G401 (cell line): ENCODE measurements around the gene RHOXF1. TPM values are rescaled to one million over a fixed set of nuclear protein-coding genes. Genes with fewer than 3 reads are reported as not detected.
"Not testable (repeated sequence)": the region's sequence is repeated elsewhere in the genome, so short reads cannot be mapped to it uniquely, and the experiment has no call there.

Experiments
- DNase-seq: peaks from one replicate; pipeline ENCODE4 v3.0.0-alpha.2; 2015; ENCODE audit warnings: low spot score
- in situ Hi-C: cut with HindIII; loops from 2 replicates; pipeline ENCODE4 v1.10.0; 2016; ENCODE audit warnings: low sequenced_read_pairs, mixed read lengths
- total RNA-seq: library from RNA; depleted of rRNA; stranded (reverse); fragments of >200 nt; shearing (Covaris generic); gene quantifications from 2 replicates; pipeline ENCODE4 v1.2.3, GENCODE V29; 2014; rRNA removed

The RHOXF1 gene, protein sequence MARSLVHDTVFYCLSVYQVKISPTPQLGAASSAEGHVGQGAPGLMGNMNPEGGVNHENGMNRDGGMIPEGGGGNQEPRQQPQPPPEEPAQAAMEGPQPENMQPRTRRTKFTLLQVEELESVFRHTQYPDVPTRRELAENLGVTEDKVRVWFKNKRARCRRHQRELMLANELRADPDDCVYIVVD
- not detected in 2 replicates for total RNA-seq

DNA sequence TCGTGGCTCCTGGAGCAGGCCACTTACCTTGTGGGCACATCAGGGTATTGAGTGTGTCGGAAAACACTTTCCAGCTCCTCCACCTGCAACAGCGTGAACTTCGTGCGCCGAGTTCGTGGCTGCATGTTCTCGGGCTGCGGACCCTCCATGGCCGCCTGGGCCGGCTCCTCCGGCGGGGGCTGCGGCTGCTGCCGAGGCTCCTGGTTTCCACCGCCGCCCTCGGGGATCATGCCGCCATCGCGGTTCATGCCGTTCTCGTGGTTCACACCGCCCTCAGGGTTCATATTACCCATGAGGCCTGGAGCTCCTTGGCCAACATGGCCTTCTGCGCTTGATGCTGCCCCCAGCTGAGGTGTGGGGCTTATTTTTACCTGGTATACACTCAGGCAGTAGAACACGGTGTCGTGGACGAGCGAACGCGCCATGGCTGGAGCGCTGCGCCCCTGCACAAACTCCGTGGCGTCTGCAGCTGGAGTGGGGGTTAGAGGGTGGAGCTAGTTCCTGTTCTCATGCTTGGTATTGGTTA lies at the start of gene RHOXF1:
Gene RHOXF1, minus strand, starts transcription at position 476 of the 526 bp plus-strand sequence. Its CDS starts 51 bp downstream, at position 425.
- no peak for DNase-seq
- in situ Hi-C loops = no loop called here

DNA sequence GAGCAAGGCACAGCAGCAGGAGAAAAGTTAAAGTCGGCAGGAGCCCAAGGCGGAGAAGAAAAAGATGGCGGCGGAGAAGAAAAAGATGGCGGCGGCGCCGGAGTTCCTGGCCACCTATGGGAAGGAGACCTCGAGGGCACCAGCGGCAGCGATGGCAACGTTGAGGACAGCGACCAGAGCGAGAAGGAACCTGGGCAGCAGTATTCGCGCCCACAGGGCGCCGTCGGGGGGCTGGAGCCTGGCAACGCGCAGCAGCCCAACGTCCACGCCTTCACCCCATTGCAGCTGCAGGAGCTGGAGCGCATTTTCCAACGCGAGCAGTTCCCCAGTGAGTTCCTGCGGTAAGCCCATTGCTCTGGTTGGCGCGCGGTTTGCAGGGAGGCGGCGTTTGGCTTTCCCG lies 43.4 kb upstream of the RHOXF1 start:
- in situ Hi-C loops, DNase-seq: not testable (repeated sequence)

DNA sequence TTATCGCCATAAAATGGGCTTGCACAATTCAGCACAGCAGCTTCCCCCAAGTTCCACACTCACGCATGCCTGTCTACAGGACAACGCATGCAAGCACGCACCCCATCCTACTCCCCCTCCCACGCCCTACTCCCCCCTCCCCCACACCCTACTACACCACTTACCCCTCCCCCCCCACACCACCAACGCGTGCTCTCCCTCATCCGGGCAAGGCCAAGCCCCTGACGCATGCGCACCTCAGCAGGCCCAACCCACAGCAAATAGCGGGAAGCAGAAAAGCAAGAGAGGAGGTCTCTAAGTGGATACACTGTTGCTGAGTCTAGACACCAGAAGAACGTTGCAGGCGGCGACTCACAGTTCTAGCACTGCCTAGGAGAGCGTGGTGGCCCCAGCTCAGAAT lies 42.6 kb upstream of the RHOXF1 start, which contains the start of gene RHOXF2:
Gene RHOXF2, plus strand, starts transcription at position 301 of the 400 bp plus-strand sequence. CDS start 138 bp downstream, outside the sequence.
- DNase-seq, in situ Hi-C loops: not testable (repeated sequence)

DNA sequence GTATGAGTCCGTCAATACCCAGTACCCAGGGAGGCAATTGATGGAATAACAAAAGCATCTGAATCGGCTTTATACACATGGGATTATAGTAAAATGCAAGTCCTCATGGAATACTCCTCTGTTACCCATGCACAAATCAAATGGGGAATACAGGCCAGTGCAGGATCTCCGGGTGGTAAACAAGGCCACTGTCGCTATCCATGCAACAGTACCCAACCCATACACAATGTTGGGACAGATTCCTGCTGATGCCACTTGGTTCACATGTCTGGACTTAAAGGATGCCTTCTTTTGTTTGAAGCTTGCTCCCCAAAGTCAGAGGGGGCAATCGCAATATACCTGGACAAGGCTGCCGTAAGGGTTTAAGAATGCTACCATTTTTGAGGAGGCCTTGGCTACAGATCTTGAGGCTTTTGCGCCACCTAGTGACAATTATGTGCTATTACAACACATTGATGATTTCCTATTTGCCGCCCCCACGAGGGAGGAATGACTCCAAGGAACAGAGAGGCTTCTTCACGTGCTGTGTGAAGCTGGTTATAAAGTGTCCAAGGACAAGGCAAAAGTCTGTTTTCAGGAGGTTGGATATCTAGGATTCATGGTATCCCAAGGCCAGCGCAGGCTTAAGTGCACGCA lies 34.5 kb upstream of the RHOXF1 start:
- DNase-seq, in situ Hi-C loops: not testable (repeated sequence)

DNA sequence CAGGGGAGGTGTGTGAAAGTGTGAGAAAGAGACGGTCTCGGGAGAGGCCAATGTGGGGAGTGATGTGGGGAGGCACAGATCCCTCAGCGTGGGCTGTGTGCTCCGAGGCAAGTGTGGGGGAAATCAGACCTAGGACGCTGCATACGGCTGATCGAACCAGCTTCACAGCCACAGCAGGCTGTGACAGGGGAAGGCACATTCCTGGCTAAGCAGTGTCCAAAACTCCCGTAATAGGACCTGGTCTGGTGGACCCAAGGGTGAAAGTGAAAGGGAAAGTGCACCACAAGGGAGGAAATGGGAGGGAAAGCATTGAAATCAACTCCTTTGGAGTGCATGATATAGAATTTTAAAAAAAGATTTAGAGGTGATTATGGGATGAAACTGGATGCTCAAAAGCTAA lies 31.8 kb upstream of the RHOXF1 start:
- no peak for DNase-seq
- in situ Hi-C loops = no loop called here

DNA sequence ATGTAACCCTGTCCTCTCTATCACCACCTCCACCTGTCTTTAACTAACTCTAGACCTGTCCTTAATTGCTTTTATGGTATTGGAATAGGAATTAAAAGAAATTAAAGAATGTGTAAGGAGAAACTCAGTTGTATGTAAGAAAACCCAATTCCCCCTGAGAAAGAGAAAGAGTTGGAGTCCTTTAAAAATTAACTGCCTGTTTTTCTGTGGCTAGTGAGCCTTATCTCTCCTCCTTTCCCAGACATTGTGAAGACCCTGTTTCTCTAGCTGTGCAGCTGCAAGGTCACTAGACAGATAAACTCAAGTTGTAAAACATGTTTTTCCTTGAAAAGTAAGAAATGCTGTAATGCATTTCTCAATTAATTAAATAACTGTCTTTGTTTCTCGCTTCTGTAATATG lies 30.6 kb upstream of the RHOXF1 start:
- DNase-seq, in situ Hi-C loops: not testable (repeated sequence)

- in situ Hi-C loops = no loop called here
- no peak for DNase-seq
Observed at GRCh38 chrX:120145295-120145925, 29.7 kb upstream of the RHOXF1 start.

DNA sequence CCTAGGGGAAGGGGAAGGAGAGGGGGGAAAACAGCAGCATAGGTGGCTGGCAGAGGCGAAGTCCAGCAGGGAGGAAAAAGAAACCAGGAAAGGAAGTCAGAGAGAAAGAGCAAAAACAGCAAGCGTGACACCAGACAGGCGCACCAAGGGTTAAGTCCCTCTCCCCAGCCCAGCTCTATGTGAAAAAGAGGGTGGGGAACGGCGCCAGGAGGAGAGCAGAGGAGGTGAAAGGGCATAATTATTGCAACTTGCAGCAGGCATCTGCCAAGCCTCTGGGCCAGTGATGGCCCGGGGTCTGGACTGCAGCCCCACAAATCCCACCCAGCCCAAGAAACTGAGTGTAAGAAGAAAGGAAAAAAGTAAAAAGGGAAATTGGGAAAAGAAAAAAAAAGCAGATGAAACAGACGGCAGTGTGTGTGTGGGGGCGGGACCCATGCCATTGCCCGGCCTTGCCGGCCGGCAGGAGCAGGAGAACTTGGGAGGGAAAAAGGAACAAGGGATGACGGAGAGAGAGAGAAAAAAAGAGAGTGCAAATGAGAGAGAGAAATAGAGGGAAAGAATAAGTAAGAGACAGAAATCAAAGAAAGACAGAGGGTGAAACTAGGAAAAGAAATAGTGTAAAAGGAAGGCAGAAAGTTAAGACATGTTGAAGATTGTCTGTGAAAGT lies 28.6 kb upstream of the RHOXF1 start:
- in situ Hi-C loops = no loop called here
- no peak for DNase-seq

DNA sequence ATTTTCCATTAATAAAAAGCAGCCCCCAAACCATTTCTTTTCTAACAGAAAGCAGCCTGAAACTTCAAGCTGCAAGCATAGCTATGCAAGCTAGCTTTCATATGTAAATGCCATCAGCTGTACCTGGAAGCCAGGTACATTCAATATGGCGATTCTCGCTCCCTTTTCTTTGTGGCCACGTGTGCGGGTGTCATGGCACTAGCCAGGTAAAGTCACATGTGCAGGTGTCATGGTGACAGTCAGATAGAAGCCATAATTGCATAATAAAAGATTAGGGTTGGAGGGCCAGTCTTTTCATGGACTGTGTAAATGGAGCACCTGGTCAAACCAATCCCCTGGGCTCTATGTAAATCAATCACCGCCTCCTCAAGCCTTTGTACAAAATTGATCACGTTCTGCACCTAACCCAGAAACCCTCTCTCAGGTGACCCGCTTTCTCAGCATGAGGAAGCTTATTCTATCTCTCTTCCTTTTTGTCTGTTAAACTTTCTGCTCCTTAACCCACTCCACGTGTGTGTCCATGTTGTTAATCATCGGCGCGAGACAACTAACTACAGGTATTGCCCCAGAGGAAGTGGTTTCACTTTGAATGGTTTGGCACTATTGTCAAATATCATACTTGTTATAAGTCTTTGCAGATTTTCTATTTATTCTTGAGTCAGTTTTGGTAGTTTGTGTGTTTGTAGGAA lies 24.7 kb upstream of the RHOXF1 start:
- no peak for DNase-seq
- in situ Hi-C loops = no loop called here

DNA sequence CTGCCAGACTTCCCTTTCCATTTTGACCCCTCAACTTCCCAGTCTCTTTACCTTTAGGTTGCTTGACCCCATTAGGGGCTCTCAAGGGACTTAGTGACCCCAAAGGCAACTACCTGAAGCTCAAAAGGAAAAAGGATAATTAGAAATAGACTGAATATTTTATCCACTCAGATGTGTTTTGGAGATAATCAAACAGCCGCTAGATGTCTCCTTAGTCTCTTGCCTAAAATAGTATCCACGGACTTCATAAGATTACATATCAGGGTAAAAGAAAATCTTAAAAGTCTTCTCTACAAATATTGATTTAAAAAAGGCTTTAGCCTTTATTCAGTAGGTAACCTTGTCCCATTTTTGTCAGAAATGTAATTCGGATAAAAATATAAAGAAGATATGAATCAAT lies 21.7 kb upstream of the RHOXF1 start:
- in situ Hi-C loops = no loop called here
- DNase-seq = no peak

GRCh38 chrX:120136840-120137239 lies 21.1 kb upstream of the RHOXF1 start:
- DNase-seq = no peak
- in situ Hi-C loops = no loop called here

DNA sequence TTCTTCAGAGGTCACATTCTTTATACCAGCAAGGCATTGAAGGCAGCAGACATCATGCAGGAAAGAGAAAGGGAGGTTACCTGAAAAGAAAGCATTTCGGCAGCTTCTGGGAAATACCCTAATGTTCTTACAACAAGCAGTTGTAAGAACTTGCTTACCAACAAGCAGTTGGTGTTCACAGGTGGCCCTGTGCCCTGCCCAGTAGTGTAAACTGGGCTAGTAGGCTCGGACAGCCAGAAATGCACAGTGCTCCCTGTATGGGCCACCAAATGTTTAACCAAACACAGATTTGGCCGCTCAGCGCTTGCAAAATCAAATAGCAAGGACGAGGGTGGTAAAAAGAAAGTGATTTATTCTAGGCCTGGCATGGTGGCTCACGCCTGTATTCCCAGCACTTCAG lies 20.4 kb upstream of the RHOXF1 start:
- DNase-seq = no peak
- in situ Hi-C loops = no loop called here

GRCh38 chrX:120128306-120128846 lies 12.7 kb upstream of the RHOXF1 start:
- in situ Hi-C loops, DNase-seq: not testable (repeated sequence)

- in situ Hi-C loops = no loop called here
- DNase-seq = no peak
Observed at GRCh38 chrX:120125444-120125843, 9.7 kb upstream of the RHOXF1 start.

DNA sequence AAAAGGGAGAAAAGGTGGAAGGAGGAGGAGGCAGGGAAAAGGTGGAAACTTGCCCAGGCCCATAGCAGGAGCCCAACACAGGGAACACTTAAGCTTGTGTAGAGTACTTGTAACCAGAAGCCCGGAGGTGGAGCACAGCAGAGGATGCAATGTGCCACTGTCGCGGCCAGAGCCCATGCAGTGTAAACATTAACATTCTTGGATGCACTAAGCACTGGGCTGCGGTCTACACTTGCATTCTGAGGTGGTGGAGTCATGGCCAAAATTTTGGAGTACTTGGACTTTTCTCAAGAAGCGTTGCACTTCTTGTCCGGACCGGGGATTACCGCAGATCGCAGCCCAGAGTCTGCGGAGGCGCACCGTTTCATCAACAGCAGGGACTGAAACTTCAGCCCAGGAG lies 4.5 kb upstream of the RHOXF1 start:
- no peak for DNase-seq
- in situ Hi-C loops = no loop called here

DNA sequence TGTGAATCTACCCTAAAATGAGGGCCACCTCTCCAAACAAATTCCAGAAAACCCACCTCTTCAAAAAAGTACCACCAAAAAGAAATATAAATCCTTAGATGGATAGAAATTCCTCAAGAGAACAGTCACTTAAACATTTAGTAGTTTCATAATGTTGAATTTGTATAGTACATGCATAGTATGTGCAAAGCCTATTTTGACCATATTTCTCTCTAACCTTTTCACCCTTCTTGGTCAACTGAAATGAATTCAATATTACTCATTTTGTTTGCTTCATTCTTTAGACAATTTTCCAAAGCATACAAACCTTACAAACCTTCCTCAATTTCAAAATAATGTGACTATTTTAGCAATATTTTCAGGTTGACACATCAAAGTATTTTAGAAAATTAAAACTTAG lies 4.1 kb downstream of the RHOXF1 start:
- no peak for DNase-seq
- in situ Hi-C loops = no loop called here

GRCh38 chrX:120109378-120109777 lies 6.3 kb downstream of the RHOXF1 start:
- in situ Hi-C loops = no loop called here
- DNase-seq = no peak

GRCh38 chrX:120104707-120105106 lies 11.0 kb downstream of the RHOXF1 start:
- DNase-seq, in situ Hi-C loops: not testable (repeated sequence)

DNA sequence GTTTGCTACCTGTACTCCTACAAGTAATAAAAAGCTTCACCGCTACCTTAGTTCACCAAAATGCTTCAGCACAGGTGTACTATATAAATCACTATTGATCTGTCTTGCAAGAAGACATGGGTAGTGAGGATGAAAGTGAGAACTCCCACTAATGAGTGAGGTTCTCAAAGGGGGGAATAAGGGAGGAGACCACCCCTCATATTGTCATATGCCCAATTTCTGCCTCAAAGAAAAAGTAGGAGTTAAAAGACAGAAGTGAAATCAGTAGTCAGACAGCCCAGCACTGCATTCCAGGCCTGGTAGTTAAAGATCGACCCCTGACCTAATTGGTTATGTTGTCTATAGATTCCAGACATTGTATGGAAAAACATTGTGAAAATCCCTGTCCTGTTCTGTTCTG lies 14.7 kb downstream of the RHOXF1 start:
- in situ Hi-C loops, DNase-seq: not testable (repeated sequence)
